SK-N-SH (cell line): ENCODE measurements around the gene SMIM24.

ENCODE experiments used
- ELF1 ChIP-seq: IDR thresholded peaks from 2 replicates; pipeline ENCODE4 v1.4.0; 2012
- EP300 ChIP-seq, 2 experiments: IDR thresholded peaks; 2 replicates each; pipeline versions ENCODE4 v1.4.0 to v1.6.1; 2012; ENCODE audit warnings: borderline replicate concordance in 1 of 2, low read depth in 1 of 2, low read length in 1 of 2
- EZH2phosphoT487 ChIP-seq: fragments of 200-600 bp; sonication (generic); IDR thresholded peaks from 2 replicates; pipeline ENCODE4 v1.6.1; 2017; ENCODE audit warnings: low read depth, mixed run types, mild to moderate bottlenecking, antibody characterized with exemption, moderate library complexity, borderline replicate concordance
- JUND ChIP-seq: IDR thresholded peaks from 2 replicates; pipeline ENCODE4 v1.4.0; 2012
- MXI1 ChIP-seq: IDR thresholded peaks from 2 replicates; pipeline ENCODE4 v1.6.1; 2012; ENCODE audit warnings: mild to moderate bottlenecking, low read depth, low read length, improper control_type of control experiment
- NRF1 ChIP-seq: IDR thresholded peaks from 2 replicates; pipeline ENCODE4 v1.6.1; 2012; ENCODE audit warnings: low read depth, mild to moderate bottlenecking, low read length
- RAD21 ChIP-seq: IDR thresholded peaks from 2 replicates; pipeline ENCODE4 v1.6.1; 2012; ENCODE audit warnings: mild to moderate bottlenecking, low read length
- RFX5 ChIP-seq: IDR thresholded peaks from 2 replicates; pipeline ENCODE4 v1.6.1; 2012; ENCODE audit warnings: mild to moderate bottlenecking, improper control_type of control experiment, low read length
- RXRA ChIP-seq: IDR thresholded peaks from 2 replicates; pipeline ENCODE4 v1.4.0; 2012; ENCODE audit warnings: low read depth, mild to moderate bottlenecking, borderline replicate concordance
- TAF1 ChIP-seq: IDR thresholded peaks from 2 replicates; pipeline ENCODE4 v1.6.1; 2012; ENCODE audit warnings: low read depth, mild to moderate bottlenecking, low read length, moderate library complexity, borderline replicate concordance
- TF ChIP-seq, protein P1 (sequence below): fragments of 200-600 bp; sonication (generic); IDR thresholded peaks from 2 replicates; pipeline ENCODE4 v1.6.1; 2017; ENCODE audit warnings: antibody characterized with exemption, mild to moderate bottlenecking, moderate library complexity
- TF ChIP-seq, protein P2 (sequence below): IDR thresholded peaks from 2 replicates; pipeline ENCODE4 v1.4.0; 2012; ENCODE audit warnings: low read depth, borderline replicate concordance
- TF ChIP-seq, protein P3 (sequence below): IDR thresholded peaks from 2 replicates; pipeline ENCODE4; 2012
- TF ChIP-seq, protein P4 (sequence below): fragments of 150-350 bp; IDR thresholded peaks from 2 replicates; pipeline ENCODE4 v1.6.1; 2017; ENCODE audit warnings: antibody characterized with exemption, low read length, low read depth, borderline replicate concordance

DNA sequence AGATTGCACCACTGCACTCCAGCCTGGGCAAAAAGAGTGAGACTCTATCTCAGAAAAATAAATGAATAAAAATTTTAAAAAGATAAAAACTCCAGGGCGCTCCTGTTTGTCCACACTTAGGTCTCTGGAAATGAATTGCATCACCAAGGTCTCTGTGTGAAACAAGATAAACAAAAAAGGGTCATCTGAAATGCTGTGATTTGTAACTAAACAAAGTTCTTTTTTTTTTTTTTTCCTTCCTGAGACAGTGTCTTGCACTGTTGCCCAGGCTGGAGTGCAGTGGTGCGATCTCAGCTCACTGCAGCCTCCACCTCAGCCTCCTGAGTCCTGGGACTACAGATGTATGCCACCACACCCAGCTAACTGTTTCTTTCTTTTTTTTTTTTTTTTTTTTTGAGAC lies 37.3 kb upstream of the SMIM24 start:
- TF ChIP-seq, protein P1, sequence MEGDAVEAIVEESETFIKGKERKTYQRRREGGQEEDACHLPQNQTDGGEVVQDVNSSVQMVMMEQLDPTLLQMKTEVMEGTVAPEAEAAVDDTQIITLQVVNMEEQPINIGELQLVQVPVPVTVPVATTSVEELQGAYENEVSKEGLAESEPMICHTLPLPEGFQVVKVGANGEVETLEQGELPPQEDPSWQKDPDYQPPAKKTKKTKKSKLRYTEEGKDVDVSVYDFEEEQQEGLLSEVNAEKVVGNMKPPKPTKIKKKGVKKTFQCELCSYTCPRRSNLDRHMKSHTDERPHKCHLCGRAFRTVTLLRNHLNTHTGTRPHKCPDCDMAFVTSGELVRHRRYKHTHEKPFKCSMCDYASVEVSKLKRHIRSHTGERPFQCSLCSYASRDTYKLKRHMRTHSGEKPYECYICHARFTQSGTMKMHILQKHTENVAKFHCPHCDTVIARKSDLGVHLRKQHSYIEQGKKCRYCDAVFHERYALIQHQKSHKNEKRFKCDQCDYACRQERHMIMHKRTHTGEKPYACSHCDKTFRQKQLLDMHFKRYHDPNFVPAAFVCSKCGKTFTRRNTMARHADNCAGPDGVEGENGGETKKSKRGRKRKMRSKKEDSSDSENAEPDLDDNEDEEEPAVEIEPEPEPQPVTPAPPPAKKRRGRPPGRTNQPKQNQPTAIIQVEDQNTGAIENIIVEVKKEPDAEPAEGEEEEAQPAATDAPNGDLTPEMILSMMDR: no peak
- TF ChIP-seq JUND: no peak
- no peak for TF ChIP-seq MXI1
- TF ChIP-seq EZH2phosphoT487: no peak
- TF ChIP-seq RXRA: no peak
- TF ChIP-seq ELF1: no peak
- no peak for TF ChIP-seq RAD21
- TF ChIP-seq, protein P2, sequence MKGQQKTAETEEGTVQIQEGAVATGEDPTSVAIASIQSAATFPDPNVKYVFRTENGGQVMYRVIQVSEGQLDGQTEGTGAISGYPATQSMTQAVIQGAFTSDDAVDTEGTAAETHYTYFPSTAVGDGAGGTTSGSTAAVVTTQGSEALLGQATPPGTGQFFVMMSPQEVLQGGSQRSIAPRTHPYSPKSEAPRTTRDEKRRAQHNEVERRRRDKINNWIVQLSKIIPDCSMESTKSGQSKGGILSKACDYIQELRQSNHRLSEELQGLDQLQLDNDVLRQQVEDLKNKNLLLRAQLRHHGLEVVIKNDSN: no peak
- no peak for TF ChIP-seq TAF1
- no peak for TF ChIP-seq EP300 (IDR thresholded peaks at IDR 0.05; ENCODE audit: borderline replicate concordance in 1 of 2, low read depth in 1 of 2, low read length in 1 of 2)
- TF ChIP-seq, protein P3, sequence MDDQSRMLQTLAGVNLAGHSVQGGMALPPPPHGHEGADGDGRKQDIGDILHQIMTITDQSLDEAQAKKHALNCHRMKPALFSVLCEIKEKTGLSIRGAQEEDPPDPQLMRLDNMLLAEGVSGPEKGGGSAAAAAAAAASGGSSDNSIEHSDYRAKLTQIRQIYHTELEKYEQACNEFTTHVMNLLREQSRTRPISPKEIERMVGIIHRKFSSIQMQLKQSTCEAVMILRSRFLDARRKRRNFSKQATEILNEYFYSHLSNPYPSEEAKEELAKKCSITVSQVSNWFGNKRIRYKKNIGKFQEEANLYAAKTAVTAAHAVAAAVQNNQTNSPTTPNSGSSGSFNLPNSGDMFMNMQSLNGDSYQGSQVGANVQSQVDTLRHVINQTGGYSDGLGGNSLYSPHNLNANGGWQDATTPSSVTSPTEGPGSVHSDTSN: no peak
- no peak for TF ChIP-seq RFX5
- no peak for TF ChIP-seq NRF1
- TF ChIP-seq, protein P4, sequence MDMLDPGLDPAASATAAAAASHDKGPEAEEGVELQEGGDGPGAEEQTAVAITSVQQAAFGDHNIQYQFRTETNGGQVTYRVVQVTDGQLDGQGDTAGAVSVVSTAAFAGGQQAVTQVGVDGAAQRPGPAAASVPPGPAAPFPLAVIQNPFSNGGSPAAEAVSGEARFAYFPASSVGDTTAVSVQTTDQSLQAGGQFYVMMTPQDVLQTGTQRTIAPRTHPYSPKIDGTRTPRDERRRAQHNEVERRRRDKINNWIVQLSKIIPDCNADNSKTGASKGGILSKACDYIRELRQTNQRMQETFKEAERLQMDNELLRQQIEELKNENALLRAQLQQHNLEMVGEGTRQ: no peak
